ENCODE measurements around the gene LIFR. TPM values are rescaled to one million over a fixed set of nuclear protein-coding genes. Genes with fewer than 3 reads are reported as not detected.

LIFR gene
- total RNA-seq, 1 donor from 2014 or later = 33.4 TPM

- peak overlapping the region; percentile 71 for H3K27ac Mint-ChIP-seq
- DNase-seq (ENCODE audit: low spot score, unreplicated experiment) = no peak
- no peak overlapping the region for H3K4me3 Mint-ChIP-seq (ENCODE audit: low read depth)
Observed at GRCh38 chr5:38532165-38532669, 24.2 kb downstream of the LIFR start.

GRCh38 chr5:38531518-38531917 is 24.9 kb downstream of the LIFR start:
- H3K27me3 Mint-ChIP-seq = no peaks in the 10 kb centered on the region
- H3K9me3 Mint-ChIP-seq (ENCODE audit: low read depth) = peaks cover 3% of the 10 kb centered on the region
- TF ChIP-seq CTCF (IDR thresholded peaks at IDR 0.05; ENCODE audit: unreplicated experiment) = no peak
- no peak for DNase-seq (ENCODE audit: low spot score, unreplicated experiment)
- H3K36me3 Mint-ChIP-seq (ENCODE audit: insufficient read depth) = peaks cover 7% of the 10 kb centered on the region
- no peak overlapping the region for H3K27ac Mint-ChIP-seq
- peaks cover 16% of the 10 kb centered on the region for H3K4me1 Mint-ChIP-seq (ENCODE audit: low read depth)
- no peak overlapping the region for H3K4me3 Mint-ChIP-seq (ENCODE audit: low read depth)

More at GRCh38 chr5:38532165-38532669, 24.2 kb downstream of the LIFR start:
- peaks cover 16% of the 10 kb centered on the region for H3K4me1 Mint-ChIP-seq (ENCODE audit: low read depth)
- H3K9me3 Mint-ChIP-seq (ENCODE audit: low read depth) = peaks cover 3% of the 10 kb centered on the region
- peaks cover 7% of the 10 kb centered on the region for H3K36me3 Mint-ChIP-seq (ENCODE audit: insufficient read depth)
- TF ChIP-seq CTCF (IDR thresholded peaks at IDR 0.05; ENCODE audit: unreplicated experiment) = no peak
- no peaks in the 10 kb centered on the region for H3K27me3 Mint-ChIP-seq

GRCh38 chr5:38529955-38530646 is 26.3 kb downstream of the LIFR start:
- Mint-ChIP-seq H3K4me1 (ENCODE audit: low read depth) (peaks cover 10% of the 10 kb centered on the region), H3K4me3 (ENCODE audit: low read depth) (no peak overlapping the region), H3K27ac (no peak overlapping the region), H3K27me3 (no peaks in the 10 kb centered on the region), H3K36me3 (ENCODE audit: insufficient read depth) (peaks cover 7% of the 10 kb centered on the region), H3K9me3 (ENCODE audit: low read depth) (peaks cover 3% of the 10 kb centered on the region)
- no peak for DNase-seq (ENCODE audit: low spot score, unreplicated experiment)
- no peak for TF ChIP-seq CTCF (IDR thresholded peaks at IDR 0.05; ENCODE audit: unreplicated experiment)

GRCh38 chr5:38528162-38528703 is 28.2 kb downstream of the LIFR start:
- H3K27me3 Mint-ChIP-seq = no peaks in the 10 kb centered on the region
- peaks cover 3% of the 10 kb centered on the region for H3K9me3 Mint-ChIP-seq (ENCODE audit: low read depth)
- no peak overlapping the region for H3K27ac Mint-ChIP-seq
- H3K36me3 Mint-ChIP-seq (ENCODE audit: insufficient read depth) = peaks cover 10% of the 10 kb centered on the region
- no peak overlapping the region for H3K4me3 Mint-ChIP-seq (ENCODE audit: low read depth)
- no peak for DNase-seq (ENCODE audit: low spot score, unreplicated experiment)
- peaks cover 8% of the 10 kb centered on the region for H3K4me1 Mint-ChIP-seq (ENCODE audit: low read depth)
- TF ChIP-seq CTCF (IDR thresholded peaks at IDR 0.05; ENCODE audit: unreplicated experiment) = no peak

- Mint-ChIP-seq H3K36me3 (ENCODE audit: insufficient read depth) (peaks cover 10% of the 10 kb centered on the region), H3K27me3 (no peaks in the 10 kb centered on the region), H3K4me3 (ENCODE audit: low read depth) (no peak overlapping the region), H3K4me1 (ENCODE audit: low read depth) (peaks cover 8% of the 10 kb centered on the region), H3K27ac (no peak overlapping the region), H3K9me3 (ENCODE audit: low read depth) (peaks cover 3% of the 10 kb centered on the region)
- no peak for TF ChIP-seq CTCF (IDR thresholded peaks at IDR 0.05; ENCODE audit: unreplicated experiment)
- DNase-seq (ENCODE audit: low spot score, unreplicated experiment) = no peak
Observed at GRCh38 chr5:38527475-38527874, 29.0 kb downstream of the LIFR start.
